SH-SY5Y (cell line): Measurements from ENCODE around the gene C1QTNF12.

ENCODE experiments used
- GATA2 ChIP-seq: IDR thresholded peaks from 2 replicates; pipeline ENCODE4 v1.6.1; 2011; ENCODE audit warnings: mild to moderate bottlenecking, low read depth, low read length
- GATA3 ChIP-seq: IDR thresholded peaks from 2 replicates; pipeline ENCODE4 v1.6.1; 2011; ENCODE audit warnings: low read depth, mild to moderate bottlenecking, low read length, moderate library complexity

The C1QTNF12 gene

DNA sequence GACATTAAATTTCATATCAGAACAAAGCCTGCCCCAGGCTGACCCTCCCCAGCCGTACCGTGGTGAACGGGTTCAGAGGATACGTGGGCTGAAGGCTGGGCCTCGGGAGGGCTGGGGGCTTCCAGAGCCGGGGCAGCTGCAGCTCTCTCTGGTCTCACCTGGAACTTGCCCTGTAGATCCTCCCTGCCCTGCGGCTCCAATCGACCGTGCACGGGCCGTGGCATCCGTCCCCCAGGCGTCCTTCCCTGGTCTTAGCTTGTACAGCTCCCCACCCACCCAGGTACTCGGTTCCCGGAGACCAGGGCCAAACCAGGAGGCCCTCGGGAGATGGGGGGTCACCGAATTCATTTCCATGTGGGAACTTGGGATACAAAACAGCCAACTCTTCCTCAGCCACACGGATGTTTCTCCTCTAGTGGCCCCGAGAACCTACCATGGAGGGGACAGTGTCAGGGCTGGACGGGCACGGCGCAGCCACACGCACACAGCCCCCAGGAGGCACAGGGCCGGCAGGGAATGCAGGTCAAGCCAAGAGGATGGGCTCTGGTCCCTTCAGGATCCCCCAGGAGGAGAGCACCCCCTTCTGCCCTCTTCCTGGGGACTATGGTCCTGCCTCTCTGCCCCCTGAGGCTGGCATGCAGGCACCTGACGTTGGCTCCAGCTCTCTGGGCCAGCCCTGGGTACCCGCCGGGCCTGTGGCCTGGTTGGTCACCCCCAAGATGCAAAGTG lies 11.3 kb downstream of the C1QTNF12 start:
- no peak for TF ChIP-seq GATA3

DNA sequence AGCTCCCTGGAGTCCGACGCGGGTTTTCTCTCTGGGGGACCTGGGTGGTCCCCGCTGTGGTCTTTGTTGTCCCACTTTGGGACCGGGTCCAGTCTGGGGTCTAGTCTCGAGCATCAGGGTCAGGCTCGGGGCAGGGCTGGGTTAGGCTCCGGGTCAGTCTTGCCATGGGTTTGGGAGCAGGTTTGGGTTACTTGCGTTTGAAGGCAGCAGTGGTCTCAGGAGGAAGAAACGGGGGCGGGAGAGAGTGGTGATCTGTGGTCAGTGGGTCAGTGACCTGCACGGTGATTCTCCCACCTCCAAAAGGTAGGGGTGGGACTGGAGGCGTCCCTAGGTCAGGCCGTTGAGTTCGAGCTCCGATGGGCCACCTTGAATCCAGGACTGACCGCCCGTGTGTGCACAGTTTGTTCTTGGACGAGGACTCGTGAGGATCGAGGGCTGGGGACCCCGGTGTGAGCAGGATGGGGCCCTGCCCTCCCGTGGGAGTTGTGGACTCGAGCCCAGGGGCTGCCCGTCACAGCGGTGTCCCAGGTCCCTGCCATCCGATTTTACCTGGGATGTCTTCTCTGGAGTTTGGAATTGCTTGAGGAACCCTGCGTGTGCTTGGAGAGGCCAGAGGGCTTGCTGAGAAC lies 12.2 kb downstream of the C1QTNF12 start:
- TF ChIP-seq GATA3: no peak
- TF ChIP-seq GATA2: no peak

DNA sequence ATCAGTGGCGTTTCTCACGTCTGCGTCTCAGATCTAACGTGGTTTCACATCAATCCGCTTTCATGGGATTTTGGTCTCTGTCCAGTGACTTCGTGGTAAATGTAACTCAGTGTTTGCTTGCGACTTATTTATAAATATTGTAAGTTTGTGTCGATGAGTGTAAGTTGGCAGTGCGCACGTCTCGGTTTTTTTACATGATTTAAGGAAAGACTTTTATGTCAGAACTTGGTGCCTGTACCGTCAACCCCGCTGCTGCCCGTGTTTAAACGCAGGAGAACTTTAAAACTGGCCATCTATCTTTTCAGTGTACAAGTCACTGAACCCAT lies 13.0 kb downstream of the C1QTNF12 start:
- TF ChIP-seq GATA2: no peak

GRCh38 chr1:1232796-1233566 lies 13.5 kb downstream of the C1QTNF12 start:
- no peak for TF ChIP-seq GATA2
- no peak for TF ChIP-seq GATA3

DNA sequence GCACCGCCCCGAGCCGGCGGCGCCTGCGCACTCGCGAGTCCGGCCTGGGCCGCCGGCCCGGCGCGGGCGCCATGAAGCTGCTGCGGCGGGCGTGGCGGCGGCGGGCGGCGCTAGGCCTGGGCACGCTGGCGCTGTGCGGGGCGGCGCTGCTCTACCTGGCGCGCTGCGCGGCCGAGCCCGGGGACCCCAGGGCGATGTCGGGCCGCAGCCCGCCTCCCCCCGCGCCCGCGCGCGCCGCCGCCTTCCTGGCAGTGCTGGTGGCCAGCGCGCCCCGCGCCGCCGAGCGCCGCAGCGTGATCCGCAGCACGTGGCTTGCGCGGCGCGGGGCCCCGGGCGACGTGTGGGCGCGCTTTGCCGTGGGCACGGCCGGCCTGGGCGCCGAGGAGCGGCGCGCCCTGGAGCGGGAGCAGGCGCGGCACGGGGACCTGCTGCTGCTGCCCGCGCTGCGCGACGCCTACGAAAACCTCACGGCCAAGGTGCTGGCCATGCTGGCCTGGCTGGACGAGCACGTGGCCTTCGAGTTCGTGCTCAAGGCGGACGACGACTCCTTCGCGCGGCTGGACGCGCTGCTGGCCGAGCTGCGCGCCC lies 14.2 kb downstream of the C1QTNF12 start, which contains the start of gene B3GALT6:
B3GALT6 (plus strand) TSS at position 30 of the 588 bp plus-strand sequence; CDS start at position 72, 42 bp downstream.
- TF ChIP-seq GATA2: no peak
- TF ChIP-seq GATA3: no peak

DNA sequence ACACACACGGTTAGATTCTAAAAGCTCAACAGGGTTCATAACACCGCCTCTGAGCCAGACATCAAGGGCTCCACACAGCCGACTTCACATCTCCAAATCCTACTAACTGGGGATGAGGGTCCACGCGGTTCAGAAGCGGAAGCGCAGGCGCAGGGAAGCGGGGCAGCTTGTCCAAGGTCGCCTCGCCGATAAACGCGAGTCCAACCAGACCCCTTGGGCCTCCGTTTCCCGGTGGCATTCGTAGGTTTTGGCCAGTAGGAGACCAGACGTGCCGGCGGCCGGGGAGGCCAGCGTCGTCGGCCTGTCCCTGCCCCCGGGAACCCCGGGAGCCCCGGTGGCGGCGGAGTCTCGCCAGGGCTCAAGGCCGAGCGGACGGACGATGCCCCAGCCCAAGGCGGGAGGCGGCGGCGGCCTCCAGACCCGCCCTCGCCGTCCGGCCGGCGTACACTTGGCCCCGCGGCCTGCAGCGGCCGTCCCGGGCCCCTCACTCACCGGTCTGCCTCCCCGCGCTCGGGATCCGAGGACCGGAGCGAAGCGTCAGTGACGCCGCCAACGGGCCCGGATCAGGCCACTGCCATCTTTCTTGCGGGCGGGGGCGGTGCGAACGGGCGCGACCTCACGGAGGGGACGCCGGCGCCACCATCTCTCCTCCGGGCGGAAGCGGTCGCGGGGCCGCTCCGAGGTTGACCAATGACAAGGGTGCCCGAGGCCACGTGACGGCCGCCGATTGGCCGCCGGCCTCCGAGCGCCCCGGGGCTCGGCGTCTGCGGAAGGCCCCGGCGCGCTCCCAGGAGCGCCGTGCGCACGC lies 14.9 kb downstream of the C1QTNF12 start, which contains the start of gene SDF4:
SDF4 (minus strand) TSS at position 602 of the 808 bp plus-strand sequence. CDS start 3,229 bp downstream, outside the sequence.
- TF ChIP-seq GATA3: no peak
- no peak for TF ChIP-seq GATA2

- no peak for TF ChIP-seq GATA3
- no peak for TF ChIP-seq GATA2
Measured at GRCh38 chr1:1230656-1231399, 15.7 kb downstream of the C1QTNF12 start.

DNA sequence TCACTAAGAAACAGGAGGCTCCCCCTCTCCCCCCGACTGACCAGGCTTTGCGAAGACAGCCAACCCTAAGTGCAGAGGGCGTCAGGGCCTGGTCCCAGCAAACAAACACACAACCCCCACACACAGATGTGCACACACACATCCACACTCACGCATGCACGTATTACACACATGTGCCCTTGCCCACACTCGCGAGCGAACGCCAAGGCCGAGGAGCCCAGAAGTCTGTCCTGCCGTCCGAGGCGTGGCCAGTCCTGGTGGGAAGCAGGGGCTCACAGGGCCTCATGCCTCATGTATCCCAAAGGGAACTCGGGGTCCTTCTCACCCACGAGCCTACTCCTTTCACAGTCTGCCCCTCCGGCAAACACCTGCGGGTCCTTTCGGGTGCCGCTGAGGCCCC lies 16.8 kb downstream of the C1QTNF12 start:
- no peak for TF ChIP-seq GATA2
- TF ChIP-seq GATA3: no peak

DNA sequence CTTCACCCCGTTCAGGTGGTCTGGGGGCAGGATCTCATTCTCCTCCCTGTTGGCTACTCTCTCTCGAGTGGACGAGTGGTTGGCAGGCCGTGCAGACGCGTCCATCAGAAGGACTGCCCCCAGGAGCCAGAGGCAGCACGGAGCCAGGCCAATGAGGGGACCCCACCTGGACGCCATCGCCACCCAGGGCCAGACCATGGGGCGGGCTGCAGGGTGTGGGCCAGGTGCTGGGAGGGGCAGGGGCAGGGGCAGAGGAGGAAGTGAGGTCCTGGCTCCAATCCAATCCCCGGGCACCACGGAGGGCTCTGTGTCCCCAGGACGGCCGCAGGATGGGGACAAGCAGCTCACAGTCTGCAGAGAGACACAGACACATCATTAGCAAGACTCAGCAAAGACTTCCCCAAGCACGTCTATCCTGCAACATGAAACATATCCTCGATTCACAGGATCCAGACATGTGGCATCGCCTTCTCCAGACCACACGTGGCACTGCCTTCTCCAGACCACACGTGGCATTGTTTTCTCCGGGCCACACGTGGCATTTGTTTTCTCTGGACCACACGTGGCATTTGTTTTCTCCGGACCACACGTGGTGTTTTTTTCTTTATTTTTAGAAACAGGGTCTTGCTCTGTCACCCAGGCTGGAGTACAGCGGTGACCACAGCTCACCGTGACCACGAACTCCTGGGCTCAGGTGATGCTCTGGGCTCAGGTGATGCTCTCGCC lies 17.8 kb downstream of the C1QTNF12 start:
- TF ChIP-seq GATA3: no peak
- no peak for TF ChIP-seq GATA2

- TF ChIP-seq GATA2 (no peak), GATA3 (no peak)
Measured at GRCh38 chr1:1228187-1228586, 18.3 kb downstream of the C1QTNF12 start.

DNA sequence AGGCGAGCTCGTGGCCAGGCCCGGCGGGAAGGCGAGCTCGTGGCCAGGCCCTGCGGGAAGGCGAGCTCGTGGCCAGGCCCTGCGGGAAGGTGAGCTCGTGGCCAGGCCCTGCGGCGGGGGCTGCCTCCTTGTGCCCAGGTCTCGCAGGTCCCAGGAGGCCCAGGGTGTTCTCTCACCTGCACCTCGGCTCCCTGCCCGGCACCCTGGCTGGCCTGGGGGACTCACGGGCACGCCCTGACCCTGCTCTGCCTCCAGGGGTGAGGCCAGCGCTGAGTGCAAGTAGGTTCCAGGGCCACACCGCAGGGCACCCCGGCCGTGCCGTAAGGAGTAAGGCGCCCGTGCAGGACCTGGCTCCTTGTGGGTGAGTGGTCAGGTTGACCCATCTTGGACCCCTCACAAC lies 19.1 kb downstream of the C1QTNF12 start:
- no peak for TF ChIP-seq GATA3
- no peak for TF ChIP-seq GATA2

DNA sequence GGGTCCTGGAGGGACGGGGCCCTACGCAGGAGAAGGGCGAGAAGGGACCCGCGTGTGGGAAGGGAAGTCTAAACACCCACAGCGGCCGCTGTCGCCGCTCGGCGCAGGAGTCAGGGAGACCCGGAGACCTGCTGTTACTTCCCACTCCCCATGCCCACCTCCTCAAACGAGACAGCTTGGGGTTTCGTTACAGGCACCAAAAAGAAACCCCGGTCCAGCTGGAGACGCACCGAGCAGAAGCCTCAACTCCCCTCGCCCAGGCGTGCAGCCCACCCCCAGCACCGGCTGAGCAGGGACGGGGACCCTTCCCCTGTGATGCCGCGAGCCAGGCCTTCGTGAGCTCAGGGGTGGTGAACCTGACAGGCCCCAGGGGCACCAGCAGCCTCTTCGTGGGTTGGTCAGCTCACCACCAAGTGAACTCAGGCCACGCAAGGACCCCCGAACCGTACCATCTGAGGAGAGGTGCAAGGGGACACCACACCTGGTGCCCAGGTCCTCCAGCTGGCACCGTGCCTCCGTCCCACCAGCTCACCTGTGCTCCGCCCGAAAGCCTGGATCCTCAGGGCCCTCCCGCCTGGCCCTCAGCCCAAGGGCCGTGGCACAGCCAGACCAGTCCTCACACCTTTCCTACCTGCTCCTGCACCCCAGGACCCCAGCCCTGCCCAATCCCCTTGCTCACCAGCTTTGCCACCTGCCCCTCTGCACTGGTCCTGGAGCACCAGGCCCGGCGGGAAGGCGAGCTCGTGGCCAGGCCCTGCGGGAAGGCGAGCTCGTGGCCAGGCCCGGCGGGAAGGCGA lies 19.8 kb downstream of the C1QTNF12 start:
- TF ChIP-seq GATA2: no peak
- TF ChIP-seq GATA3: no peak
